CD14-positive monocyte (primary cell): ENCODE data around the gene TMEM185B. TPM values are rescaled to one million over a fixed set of nuclear protein-coding genes. Genes with fewer than 3 reads are reported as not detected.

Experiments
- DNase-seq, 3 donors: peaks; one replicate each; pipeline ENCODE4 v3.0.0-alpha.2; 2011 to 2022
- H2AFZ ChIP-seq: 2 replicates; pipeline ENCODE4 v1.6.0; 2012; ENCODE audit warnings: mild to moderate bottlenecking, low read depth, low read length, inconsistent platforms; ENCODE audit not compliant: insufficient read depth, poor library complexity, severe bottlenecking
- H3K27ac ChIP-seq, 2 donors: 1 replicate in 1 of 2; 2 replicates in 1 of 2; pipeline ENCODE4 v1.5.1; 2012 to 2013; ENCODE audit warnings: low read length in 2 of 2, control low read depth in 1 of 2, inconsistent platforms in 1 of 2, low read depth in 1 of 2, mild to moderate bottlenecking in 1 of 2
- H3K27me3 ChIP-seq, 2 donors: one replicate each; pipeline versions ENCODE4 v1.6.0 to v1.6.1; 2011 to 2013; ENCODE audit warnings: low read length in 2 of 2; ENCODE audit not compliant: control insufficient read depth in 2 of 2, insufficient read depth in 2 of 2
- H3K36me3 ChIP-seq, 2 donors: replicated peaks in 1 of 2; 1 replicate in 1 of 2; 2 replicates in 1 of 2; pipeline versions ENCODE4 v1.5.1 to v1.6.1; 2012 to 2013; ENCODE audit warnings: low read length in 2 of 2, control low read depth in 1 of 2, inconsistent platforms in 1 of 2, mild to moderate bottlenecking in 1 of 2; ENCODE audit not compliant: insufficient read depth in 2 of 2, control insufficient read depth in 1 of 2
- H3K4me1 ChIP-seq, 2 donors: 1 replicate in 1 of 2; 2 replicates in 1 of 2; pipeline versions ENCODE4 v1.5.1 to v1.6.1; 2012 to 2013; ENCODE audit warnings: low read length in 2 of 2, control low read depth in 1 of 2, inconsistent platforms in 1 of 2, mild to moderate bottlenecking in 1 of 2, moderate library complexity in 1 of 2; ENCODE audit not compliant: insufficient read depth in 2 of 2, control insufficient read depth in 1 of 2
- H3K4me2 ChIP-seq: replicated peaks from 2 replicates; pipeline ENCODE3; 2012; ENCODE audit warnings: low read length, moderate library complexity, mild to moderate bottlenecking; ENCODE audit not compliant: poor library complexity, severe bottlenecking; ENCODE audit errors: extremely low read depth
- H3K4me3 ChIP-seq, 3 experiments: fragments of 200-600 bp in 1 of 3; sonication (generic) in 1 of 3; replicated peaks in 1 of 3; 1 replicate in 2 of 3; 2 replicates in 1 of 3; pipeline ENCODE4 v1.5.1; 2011 to 2013; ENCODE audit warnings: low read length in 3 of 3, mild to moderate bottlenecking in 3 of 3, control low read depth in 2 of 3, low read depth in 2 of 3, inconsistent platforms in 1 of 3, moderate library complexity in 1 of 3
- H3K79me2 ChIP-seq: 2 replicates; pipeline ENCODE4 v1.6.0; 2012; ENCODE audit warnings: mild to moderate bottlenecking, control low read depth, inconsistent platforms, low read length, moderate library complexity; ENCODE audit not compliant: insufficient read depth
- H3K9ac ChIP-seq: 2 replicates; pipeline ENCODE4 v1.6.0; 2017; ENCODE audit warnings: low read length, mild to moderate bottlenecking; ENCODE audit not compliant: insufficient read depth, poor library complexity, severe bottlenecking
- H3K9me3 ChIP-seq, 2 donors: replicated peaks in 1 of 2; 1 replicate in 1 of 2; 2 replicates in 1 of 2; pipeline versions ENCODE4 v1.5.1 to v1.6.1; 2012 to 2013; ENCODE audit warnings: low read length in 2 of 2, control low read depth in 1 of 2; ENCODE audit not compliant: control insufficient read depth in 1 of 2, insufficient read depth in 1 of 2
- H4K20me1 ChIP-seq: 2 replicates; pipeline ENCODE4 v1.6.0; 2012; ENCODE audit warnings: mild to moderate bottlenecking, low read length, control low read depth, moderate library complexity; ENCODE audit not compliant: insufficient read depth
- H3K27ac Mint-ChIP-seq, 7 donors: one replicate each; pipeline ENCODE4 v1.8.0; 2020; ENCODE audit warnings: mild to moderate bottlenecking in 7 of 7, mixed read lengths in 7 of 7, moderate library complexity in 6 of 7, inconsistent platforms in 2 of 7
- H3K27me3 Mint-ChIP-seq, 3 donors: one replicate each; pipeline ENCODE4 v1.8.0; 2021 to 2022; ENCODE audit warnings: low read depth in 3 of 3, mild to moderate bottlenecking in 3 of 3, mixed read lengths in 3 of 3, moderate library complexity in 3 of 3, inconsistent platforms in 1 of 3
- H3K36me3 Mint-ChIP-seq, 2 donors: one replicate each; pipeline ENCODE4 v1.8.0; 2020; ENCODE audit warnings: mixed read lengths in 2 of 2, inconsistent platforms in 1 of 2, mild to moderate bottlenecking in 1 of 2
- H3K4me1 Mint-ChIP-seq: one replicate; pipeline ENCODE4 v1.8.0; 2020; ENCODE audit warnings: mild to moderate bottlenecking, mixed read lengths
- H3K4me3 Mint-ChIP-seq, 2 donors: one replicate each; pipeline ENCODE4 v1.8.0; 2020; ENCODE audit warnings: mild to moderate bottlenecking in 2 of 2, mixed read lengths in 2 of 2, moderate library complexity in 1 of 2
- H3K9me3 Mint-ChIP-seq, 7 donors: one replicate each; pipeline ENCODE4 v1.8.0; 2020 to 2022; ENCODE audit warnings: mixed read lengths in 7 of 7, mild to moderate bottlenecking in 6 of 7, moderate library complexity in 6 of 7, inconsistent platforms in 2 of 7
- CTCF ChIP-seq: fragments of 200-600 bp; IDR thresholded peaks from one replicate; pipeline ENCODE4 v1.8.0; 2022; ENCODE audit warnings: antibody characterized with exemption, mild to moderate bottlenecking
- WGBS: methylation state at CpG from one replicate; pipeline ENCODE4 v1.1.5; 2013; ENCODE audit warnings: missing lambda C conversion rate; ENCODE audit not compliant: insufficient coverage; 5-methylcytosine and 5-hydroxymethylcytosine counted together
- intact Hi-C, 2 donors: fragments of 100-400 bp; cut with micrococcal nuclease; formaldehyde crosslinking; loops; one replicate each; pipeline versions ENCODE4 v1.15.0 to v1.15.1; 2023
- polyA plus RNA-seq, 3 donors: library from polyadenylated mRNA; depleted of rRNA in 1 of 3; unstranded in 2 of 3; stranded (reverse) in 1 of 3; fragments of 300-500 nt in 2 of 3; fragments of >200 nt in 1 of 3; fragmentation: Illumina TruSeq in 2 of 3; gene quantifications; 1 replicate in 2 of 3; 2 replicates in 1 of 3; pipeline ENCODE4 v1.2.3, GENCODE V29; 2012 to 2021

TMEM185B gene
- polyA plus RNA-seq, 3 donors = 9.7 to 20.4 (median 18.1) TPM

GRCh38 chr2:120180066-120180465 is 43.1 kb downstream of the TMEM185B start:
- intact Hi-C loops = no loop called here
- Histone ChIP-seq H3K36me3 (no peaks in the 10 kb centered on the region), H3K27me3 (no peaks in the 10 kb centered on the region), H3K4me3 (no peak overlapping the region), H3K79me2 (no peaks in the 10 kb centered on the region), H3K9me3 (no peaks in the 10 kb centered on the region), H3K9ac (no peak overlapping the region), H4K20me1 (no peaks in the 10 kb centered on the region), H2AFZ (no peak overlapping the region), H3K27ac (no peak overlapping the region), H3K4me1 (peaks cover 24 to 26% of the 10 kb centered on the region in 2 donors), H3K4me2 (no peak overlapping the region)
- no peaks in the 10 kb centered on the region for H3K36me3 Mint-ChIP-seq
- H3K4me1 Mint-ChIP-seq = peaks cover 26% of the 10 kb centered on the region
- TF ChIP-seq CTCF = no peak
- DNase-seq = no peak
- peaks cover 0 to 1% (median 1%) of the 10 kb centered on the region in 3 donors for H3K27me3 Mint-ChIP-seq
- WGBS = 100% methylated on average over 2 of the region's 3 CpGs
- no peak overlapping the region for H3K27ac Mint-ChIP-seq
- H3K9me3 Mint-ChIP-seq = peaks cover 0 to 2% (median 0%) of the 10 kb centered on the region in 7 donors
- H3K4me3 Mint-ChIP-seq = no peak overlapping the region

GRCh38 chr2:120179396-120179795 is 43.8 kb downstream of the TMEM185B start:
- WGBS = 100% methylated on average over 3 of the region's 3 CpGs
- H3K4me3 ChIP-seq = no peak overlapping the region
- no peaks in the 10 kb centered on the region for H3K79me2 ChIP-seq
- DNase-seq = no peak
- H3K4me3 Mint-ChIP-seq = no peak overlapping the region
- H3K36me3 Mint-ChIP-seq = no peaks in the 10 kb centered on the region
- peaks cover 24 to 26% of the 10 kb centered on the region in 2 donors for H3K4me1 ChIP-seq
- H3K27ac ChIP-seq = no peak overlapping the region
- no peak overlapping the region for H3K27ac Mint-ChIP-seq
- no peak overlapping the region for H3K9ac ChIP-seq
- peaks cover 0 to 2% (median 0%) of the 10 kb centered on the region in 7 donors for H3K9me3 Mint-ChIP-seq
- H3K9me3 ChIP-seq = no peaks in the 10 kb centered on the region
- no peak overlapping the region for H2AFZ ChIP-seq
- no peak overlapping the region for H3K4me2 ChIP-seq
- no peak for TF ChIP-seq CTCF
- H4K20me1 ChIP-seq = no peaks in the 10 kb centered on the region
- H3K27me3 ChIP-seq = no peaks in the 10 kb centered on the region
- H3K27me3 Mint-ChIP-seq = peaks cover 0 to 1% (median 1%) of the 10 kb centered on the region in 3 donors
- H3K36me3 ChIP-seq = no peaks in the 10 kb centered on the region
- intact Hi-C loops = loop anchor here (5.0 to 10.0 kb wide), 2 partner anchors 475 to 477 kb away; no protein-coding TSS in a partner anchor
- H3K4me1 Mint-ChIP-seq = peaks cover 30% of the 10 kb centered on the region
